Endothelial cell of umbilical vein (primary cell): ENCODE results near the gene ABI3BP. TPM values are rescaled to one million over a fixed set of nuclear protein-coding genes. Genes with fewer than 3 reads are reported as not detected.

Source experiments
- BruUV-seq: library from RNA; stranded (reverse); fragments of 400-500 nt; replicated peaks from 2 replicates; lab custom pipeline; 2021; lab: Mats Ljungman, UMichigan
- CTCF ChIA-PET: fragments of 300-600, 350-600 bp; sonication (Branson Sonifier 250); formaldehyde crosslinking; loops from one replicate; lab custom pipeline; 2021; ENCODE audit warnings: antibody characterized with exemption, inconsistent platforms; lab: Charles Lee
- POLR2A ChIA-PET: fragments of 300-600, 350-600 bp; sonication (Branson Sonifier 250); formaldehyde crosslinking; loops from one replicate; lab custom pipeline; 2021; ENCODE audit warnings: antibody characterized with exemption, inconsistent platforms; lab: Charles Lee
- DNase-seq: peaks from one replicate; pipeline ENCODE4 v3.0.0-alpha.2; 2011; ENCODE audit warnings: low read depth, low spot score
- FAIRE-seq: peaks from 2 replicates; lab custom pipeline; 2011; peaks lifted over from hg19 to GRCh38; lab: Jason Lieb, UNC
- H2AFZ ChIP-seq: 2 replicates; pipeline ENCODE4 v1.6.0; 2012; ENCODE audit warnings: low read depth, low read length, control low read depth, inconsistent platforms
- H3K27ac ChIP-seq: 2 replicates; pipeline ENCODE4 v1.5.1; 2011; ENCODE audit warnings: low read depth, mild to moderate bottlenecking, control low read depth, low read length, moderate library complexity; ENCODE audit not compliant: insufficient read depth
- H3K27me3 ChIP-seq, 2 experiments: 2 replicates each; pipeline versions ENCODE4 v1.6.0 to v1.6.1; 2011; ENCODE audit warnings: low read length in 2 of 2, mixed read lengths in 1 of 2; ENCODE audit not compliant: control insufficient read depth in 2 of 2, insufficient read depth in 2 of 2
- H3K36me3 ChIP-seq, 2 experiments: 2 replicates in 1 of 2; 3 replicates in 1 of 2; pipeline ENCODE4 v1.5.1; 2011; ENCODE audit warnings: low read length in 2 of 2, mild to moderate bottlenecking in 1 of 2, moderate library complexity in 1 of 2; ENCODE audit not compliant: control insufficient read depth in 2 of 2, insufficient read depth in 2 of 2; ENCODE audit errors: extremely low read depth in 1 of 2
- H3K4me1 ChIP-seq: 3 replicates; pipeline ENCODE4 v1.5.1; 2011; ENCODE audit warnings: mild to moderate bottlenecking, low read length; ENCODE audit not compliant: control insufficient read depth, insufficient read depth; ENCODE audit errors: extremely low read depth
- H3K4me2 ChIP-seq: 2 replicates; pipeline ENCODE4 v1.6.1; 2011; ENCODE audit warnings: low read length, control low read depth, mixed read lengths; ENCODE audit not compliant: insufficient read depth
- H3K4me3 ChIP-seq, 3 experiments: fragments of 200-600 bp in 1 of 3; sonication (generic), shearing (Covaris generic) in 1 of 3; replicated peaks in 1 of 3; 2 replicates each; pipeline ENCODE4 v1.5.1; 2011 to 2016; ENCODE audit warnings: control low read depth in 3 of 3, low read length in 3 of 3, mild to moderate bottlenecking in 2 of 3, inconsistent platforms in 1 of 3, low read depth in 1 of 3, moderate library complexity in 1 of 3; ENCODE audit not compliant: insufficient read depth in 1 of 3
- H3K79me2 ChIP-seq: 2 replicates; pipeline ENCODE4 v1.6.0; 2012; ENCODE audit warnings: low read length, inconsistent platforms; ENCODE audit not compliant: control insufficient read depth, insufficient read depth
- H3K9ac ChIP-seq: replicated peaks from 2 replicates; pipeline ENCODE3; 2011; ENCODE audit warnings: low read length, control low read depth; ENCODE audit not compliant: insufficient read depth; ENCODE audit errors: extremely low read depth
- H3K9me1 ChIP-seq: replicated peaks from 3 replicates; pipeline ENCODE4 v1.6.0; 2011; ENCODE audit warnings: mild to moderate bottlenecking, low read length; ENCODE audit not compliant: control insufficient read depth, insufficient read depth; ENCODE audit errors: extremely low read depth
- H3K9me3 ChIP-seq: replicated peaks from 2 replicates; pipeline ENCODE4 v1.5.1; 2012; ENCODE audit warnings: low read length, inconsistent platforms; ENCODE audit not compliant: control insufficient read depth, insufficient read depth
- H4K20me1 ChIP-seq: replicated peaks from 2 replicates; pipeline ENCODE3; 2011; ENCODE audit warnings: mild to moderate bottlenecking, low read length; ENCODE audit not compliant: control insufficient read depth, insufficient read depth; ENCODE audit errors: extremely low read depth
- CTCF ChIP-seq, 2 donors: IDR thresholded peaks; 1 replicate in 1 of 2; 2 replicates in 1 of 2; pipeline ENCODE4 v1.5.1; 2011; ENCODE audit warnings: low read length in 2 of 2, mild to moderate bottlenecking in 2 of 2, moderate library complexity in 2 of 2, control low read depth in 1 of 2, inconsistent platforms in 1 of 2, low read depth in 1 of 2; ENCODE audit not compliant: insufficient read depth in 1 of 2; ENCODE audit errors: extremely low read depth in 1 of 2
- EZH2 ChIP-seq: IDR thresholded peaks from 2 replicates; pipeline ENCODE4 v1.6.1; 2012; ENCODE audit warnings: borderline replicate concordance, low read depth, mild to moderate bottlenecking, moderate library complexity, low read length, inconsistent platforms; ENCODE audit not compliant: severe bottlenecking
- FOS ChIP-seq: IDR thresholded peaks from 2 replicates; pipeline ENCODE4 v1.6.1; 2011; ENCODE audit warnings: mild to moderate bottlenecking, low read length, moderate library complexity, borderline replicate concordance; ENCODE audit not compliant: insufficient read depth
- GATA2 ChIP-seq: IDR thresholded peaks from 2 replicates; pipeline ENCODE4 v1.7.0; 2011; ENCODE audit warnings: low read depth, mild to moderate bottlenecking, moderate library complexity, mixed read lengths, low read length; ENCODE audit not compliant: insufficient read length, insufficient read depth
- JUN ChIP-seq: IDR thresholded peaks from 2 replicates; pipeline ENCODE4 v1.6.1; 2011; ENCODE audit warnings: borderline replicate concordance, low read depth; ENCODE audit not compliant: insufficient read length, insufficient read depth
- MAX ChIP-seq: IDR thresholded peaks from 2 replicates; pipeline ENCODE4 v1.6.1; 2011; ENCODE audit not compliant: insufficient read depth, insufficient read length
- MYC ChIP-seq: IDR thresholded peaks from one replicate; pipeline ENCODE4 v1.6.1; 2011; ENCODE audit warnings: mild to moderate bottlenecking, low read depth, low read length
- POLR2A ChIP-seq: IDR thresholded peaks from 2 replicates; pipeline ENCODE4 v1.6.1; 2012; ENCODE audit warnings: low read depth, mild to moderate bottlenecking, control low read depth, low read length
- POLR2AphosphoS5 ChIP-seq: IDR thresholded peaks from 2 replicates; pipeline ENCODE4 v1.6.1; 2012; ENCODE audit warnings: low read depth, mild to moderate bottlenecking, control low read depth, low read length, moderate library complexity; ENCODE audit not compliant: insufficient read depth
- dilution Hi-C: fragments of 300-500 bp; cut with MboI; formaldehyde crosslinking; loops from one replicate; pipeline ENCODE4 v1.15.0; 2019; ENCODE audit warnings: low sequenced_read_pairs; ENCODE audit not compliant: extremely low pct_ligation_motif_present
- intact Hi-C: fragments of 100-400 bp; cut with micrococcal nuclease; formaldehyde crosslinking; loops from one replicate; pipeline ENCODE4 v1.10.0; 2022
- polyA plus RNA-seq, 4 experiments: library from polyadenylated mRNA; depleted of rRNA in 3 of 4; stranded (reverse) in 3 of 4; unstranded in 1 of 4; fragments of >200 nt; gene quantifications; 2 replicates each; pipeline versions ENCODE4 v1.2.1 to v1.2.3, GENCODE V29; 2011 to 2012; ENCODE audit warnings: missing spikeins in 1 of 4
- total RNA-seq: library from RNA; stranded (reverse); gene quantifications from 2 replicates; pipeline ENCODE4 v1.2.3, GENCODE V29; 2021

The ABI3BP gene
- total and polyA plus RNA-seq, 2 donors (not counting 3 experiments of a cell fraction or from before 2014, with no cell fraction given): 78.1 to 106 TPM

- Histone ChIP-seq H3K9ac (no peak overlapping the region), H3K27ac (no peak overlapping the region), H3K9me1 (no peaks in the 10 kb centered on the region), H2AFZ (no peak overlapping the region), H3K36me3 (no peaks in the 10 kb centered on the region), H3K4me3 (no peak overlapping the region), H3K27me3 (no peaks in the 10 kb centered on the region), H3K4me2 (no peak overlapping the region), H3K79me2 (no peaks in the 10 kb centered on the region), H3K4me1 (no peaks in the 10 kb centered on the region), H4K20me1 (no peaks in the 10 kb centered on the region), H3K9me3 (no peaks in the 10 kb centered on the region)
- CTCF ChIA-PET: interaction anchor here (1.5 kb wide), 1 partner anchor 21 kb away, joined by 3 read pairs; no protein-coding TSS in a partner anchor
- FAIRE-seq (no peak), DNase-seq (no peak)
- no TSS peak for BruUV-seq
- intact Hi-C loops: no loop called here
- POLR2A ChIA-PET: no interaction called here
- TF ChIP-seq GATA2 (no peak), POLR2A (no peak), POLR2AphosphoS5 (no peak), EZH2 (no peak), MYC (no peak), FOS (no peak), JUN (no peak), MAX (no peak), CTCF (IDR thresholded peaks at IDR 0.05; ENCODE audit: extremely low read depth in 1 of 2, insufficient read depth in 1 of 2, low read depth in 1 of 2, low read length in 2 of 2) (no peak)
- dilution Hi-C loops: no loop called here
Observed at GRCh38 chr3:100776746-100777145, 216.5 kb downstream of the ABI3BP start.
